Keratinocyte (primary cell): ENCODE data around the gene ACAD11.

ENCODE experiments used
- EZH2 ChIP-seq: IDR thresholded peaks from one replicate; pipeline ENCODE4 v1.6.1; 2012; ENCODE audit warnings: inconsistent platforms, mild to moderate bottlenecking, low read length, moderate library complexity
- TF ChIP-seq, protein P1 (sequence below), 3 experiments: IDR thresholded peaks in 1 of 3; conservative IDR thresholded peaks in 1 of 3; optimal IDR thresholded peaks in 1 of 3; 2 replicates in 2 of 3; 3 replicates in 1 of 3; pipeline versions ENCODE3 to v1.5.1; 2011; ENCODE audit warnings: low read length in 3 of 3, mild to moderate bottlenecking in 3 of 3, moderate library complexity in 2 of 3, control low read depth in 1 of 3, inconsistent platforms in 1 of 3; ENCODE audit not compliant: insufficient read depth in 2 of 3; ENCODE audit errors: extremely low read depth in 1 of 3

DNA sequence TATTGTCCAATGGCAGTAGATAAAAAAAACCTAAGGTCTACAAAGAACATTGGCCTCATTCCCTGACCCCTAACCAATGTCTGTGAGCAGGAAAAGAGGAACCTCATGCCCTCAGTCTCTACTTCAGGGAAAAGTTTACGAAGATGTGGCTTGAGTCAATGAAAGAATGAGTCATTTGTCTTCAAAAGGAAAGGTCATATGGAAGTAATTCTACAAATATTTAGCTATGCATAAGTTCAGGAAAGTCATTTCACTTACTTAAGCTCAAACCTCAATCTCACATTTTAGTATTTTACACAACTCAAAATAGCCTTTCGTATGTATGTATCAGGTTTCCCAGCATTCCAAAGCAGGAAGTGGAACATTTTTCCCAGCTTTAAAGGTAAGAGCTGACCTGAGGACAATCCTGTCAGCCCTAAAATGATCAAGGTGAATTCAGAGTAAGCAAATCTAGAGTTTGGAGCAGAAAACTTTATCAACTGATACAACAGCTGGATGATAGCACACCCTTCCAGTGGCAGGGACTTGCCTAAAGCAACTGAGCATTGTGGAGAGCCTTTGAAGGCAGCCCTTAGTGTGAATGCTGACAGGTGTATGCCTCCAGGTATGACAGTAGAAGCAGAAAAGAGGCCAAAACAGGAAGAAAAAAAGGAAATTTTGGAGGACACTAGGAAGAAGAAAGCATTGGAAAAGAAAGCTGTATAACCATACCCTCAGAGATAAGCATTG lies 116.4 kb downstream of the ACAD11 start:
- TF ChIP-seq, protein P1, sequence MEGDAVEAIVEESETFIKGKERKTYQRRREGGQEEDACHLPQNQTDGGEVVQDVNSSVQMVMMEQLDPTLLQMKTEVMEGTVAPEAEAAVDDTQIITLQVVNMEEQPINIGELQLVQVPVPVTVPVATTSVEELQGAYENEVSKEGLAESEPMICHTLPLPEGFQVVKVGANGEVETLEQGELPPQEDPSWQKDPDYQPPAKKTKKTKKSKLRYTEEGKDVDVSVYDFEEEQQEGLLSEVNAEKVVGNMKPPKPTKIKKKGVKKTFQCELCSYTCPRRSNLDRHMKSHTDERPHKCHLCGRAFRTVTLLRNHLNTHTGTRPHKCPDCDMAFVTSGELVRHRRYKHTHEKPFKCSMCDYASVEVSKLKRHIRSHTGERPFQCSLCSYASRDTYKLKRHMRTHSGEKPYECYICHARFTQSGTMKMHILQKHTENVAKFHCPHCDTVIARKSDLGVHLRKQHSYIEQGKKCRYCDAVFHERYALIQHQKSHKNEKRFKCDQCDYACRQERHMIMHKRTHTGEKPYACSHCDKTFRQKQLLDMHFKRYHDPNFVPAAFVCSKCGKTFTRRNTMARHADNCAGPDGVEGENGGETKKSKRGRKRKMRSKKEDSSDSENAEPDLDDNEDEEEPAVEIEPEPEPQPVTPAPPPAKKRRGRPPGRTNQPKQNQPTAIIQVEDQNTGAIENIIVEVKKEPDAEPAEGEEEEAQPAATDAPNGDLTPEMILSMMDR (optimal IDR thresholded peaks at IDR 0.05 in 1 of 3, IDR thresholded peaks at IDR 0.05 in 1 of 3, conservative IDR thresholded peaks at IDR 0.05 in 1 of 3; ENCODE audit: extremely low read depth in 1 of 3, insufficient read depth in 2 of 3, low read length in 3 of 3) = no peak
- no peak for TF ChIP-seq EZH2
